ENCODE data around the gene SYT1.
"Not testable (repeated sequence)": the region's sequence is repeated elsewhere in the genome, so short reads cannot be mapped to it uniquely, and the experiment has no call there.

Gene SYT1

GRCh38 chr12:79426121-79426520 lies 561.5 kb downstream of the SYT1 start:
- ChIA-PET CTCF (interaction anchor here (0.7 kb wide), 1 partner anchor 844 kb away, joined by 3 read pairs; no protein-coding TSS in a partner anchor), POLR2A (no interaction called here)
- TF ChIP-seq ARNT (IDR thresholded peaks at IDR 0.05) (no peak), ZNF384 (IDR thresholded peaks at IDR 0.05) (no peak), ELF4 (IDR thresholded peaks at IDR 0.05) (no peak), PKNOX1 (IDR thresholded peaks at IDR 0.05) (no peak), FOXM1 (IDR thresholded peaks at IDR 0.05; ENCODE audit: borderline replicate concordance) (no peak), CTBP1 (IDR thresholded peaks at IDR 0.05; ENCODE audit: borderline replicate concordance) (no peak), SP1 (IDR thresholded peaks at IDR 0.05) (no peak), HDGF (IDR thresholded peaks at IDR 0.05; ENCODE audit: borderline replicate concordance) (no peak), FOXA1 (IDR thresholded peaks at IDR 0.05) (no peak)
- DNase-seq (ENCODE audit: extremely low spot score), result no peak

- CTCF ChIA-PET; POLR2A ChIA-PET; DNase-seq (ENCODE audit: extremely low spot score): not testable (repeated sequence)
These were observed 562.2 kb downstream of the SYT1 start for GRCh38 chr12:79426744-79427143.

GRCh38 chr12:79433465-79434072 lies 569.0 kb downstream of the SYT1 start:
- DNase-seq (ENCODE audit: extremely low spot score), result no peak
- POLR2A ChIA-PET, result no interaction called here
- CTCF ChIA-PET, result no interaction called here
- TF ChIP-seq ELF4 (IDR thresholded peaks at IDR 0.05) (no peak), SUZ12 (IDR thresholded peaks at IDR 0.05) (no peak), TARDBP (IDR thresholded peaks at IDR 0.05) (no peak), LEF1 (IDR thresholded peaks at IDR 0.05; ENCODE audit: borderline replicate concordance) (no peak), SP1 (IDR thresholded peaks at IDR 0.05) (no peak), FOXK2 (IDR thresholded peaks at IDR 0.05) (no peak), BHLHE40 (IDR thresholded peaks at IDR 0.05; ENCODE audit: borderline replicate concordance) (no peak), L3MBTL2 (conservative IDR thresholded peaks at IDR 0.05) (no peak), PKNOX1 (IDR thresholded peaks at IDR 0.05) (no peak), CTBP1 (IDR thresholded peaks at IDR 0.05; ENCODE audit: borderline replicate concordance) (no peak), ARNT (IDR thresholded peaks at IDR 0.05) (no peak), ZNF384 (IDR thresholded peaks at IDR 0.05) (no peak), NFRKB (IDR thresholded peaks at IDR 0.05) (no peak), HDGF (IDR thresholded peaks at IDR 0.05; ENCODE audit: borderline replicate concordance) (no peak), FOXA1 (IDR thresholded peaks at IDR 0.05) (no peak), FOXM1 (IDR thresholded peaks at IDR 0.05; ENCODE audit: borderline replicate concordance) (no peak)

- CTCF ChIA-PET, result no interaction called here
- TF ChIP-seq L3MBTL2 (conservative IDR thresholded peaks at IDR 0.05) (no peak), TARDBP (IDR thresholded peaks at IDR 0.05) (no peak), SP1 (IDR thresholded peaks at IDR 0.05) (no peak), ZNF384 (IDR thresholded peaks at IDR 0.05) (no peak), PKNOX1 (IDR thresholded peaks at IDR 0.05) (no peak), BHLHE40 (IDR thresholded peaks at IDR 0.05; ENCODE audit: borderline replicate concordance) (no peak), CTBP1 (IDR thresholded peaks at IDR 0.05; ENCODE audit: borderline replicate concordance) (no peak), LEF1 (IDR thresholded peaks at IDR 0.05; ENCODE audit: borderline replicate concordance) (no peak), NFRKB (IDR thresholded peaks at IDR 0.05) (no peak), FOXK2 (IDR thresholded peaks at IDR 0.05) (no peak), FOXM1 (IDR thresholded peaks at IDR 0.05; ENCODE audit: borderline replicate concordance) (no peak)
- no peak for DNase-seq (ENCODE audit: extremely low spot score)
- POLR2A ChIA-PET, result no interaction called here
These were observed 570.0 kb downstream of the SYT1 start for GRCh38 chr12:79434561-79434960.

GRCh38 chr12:79435742-79436141 lies 571.2 kb downstream of the SYT1 start:
- ChIA-PET POLR2A (no interaction called here), CTCF (no interaction called here)
- TF ChIP-seq FOXM1 (IDR thresholded peaks at IDR 0.05; ENCODE audit: borderline replicate concordance) (no peak), SUZ12 (IDR thresholded peaks at IDR 0.05) (no peak), HDGF (IDR thresholded peaks at IDR 0.05; ENCODE audit: borderline replicate concordance) (no peak), L3MBTL2 (conservative IDR thresholded peaks at IDR 0.05) (no peak), NFRKB (IDR thresholded peaks at IDR 0.05) (no peak), ARNT (IDR thresholded peaks at IDR 0.05) (no peak), CTBP1 (IDR thresholded peaks at IDR 0.05; ENCODE audit: borderline replicate concordance) (no peak), PKNOX1 (IDR thresholded peaks at IDR 0.05) (no peak), FOXK2 (IDR thresholded peaks at IDR 0.05) (no peak), TARDBP (IDR thresholded peaks at IDR 0.05) (no peak), FOXA1 (IDR thresholded peaks at IDR 0.05) (no peak), ELF4 (IDR thresholded peaks at IDR 0.05) (no peak), SP1 (IDR thresholded peaks at IDR 0.05) (no peak), LEF1 (IDR thresholded peaks at IDR 0.05; ENCODE audit: borderline replicate concordance) (no peak), BHLHE40 (IDR thresholded peaks at IDR 0.05; ENCODE audit: borderline replicate concordance) (no peak), ZNF384 (IDR thresholded peaks at IDR 0.05) (no peak)
- no peak for DNase-seq (ENCODE audit: extremely low spot score)
